A375 (cell line): ENCODE measurements around the gene WDR45. TPM values are rescaled to one million over a fixed set of nuclear protein-coding genes. Genes with fewer than 3 reads are reported as not detected.

ENCODE experiments used
- small RNA-seq: library from RNA; depleted of rRNA; stranded (forward); fragments of <200 nt; gene quantifications from one replicate; pipeline ENCODE3, GENCODE V24; 2014
- total RNA-seq: library from RNA; depleted of rRNA; stranded (reverse); fragments of >200 nt; shearing (Covaris generic); gene quantifications from 2 replicates; pipeline ENCODE4 v1.2.3, GENCODE V29; 2014; rRNA removed

Gene WDR45
- total RNA-seq: 132 and 139 TPM in 2 replicates

GRCh38 chrX:49079489-49080428 lies at the start of gene WDR45:
Gene WDR45, minus strand, starts transcription at chrX:49079887. Its CDS starts 1,792 bp downstream, at chrX:49078095.

GRCh38 chrX:49073601-49074575 lies 5.8 kb downstream of the WDR45 start, which contains the start of gene PRAF2:
Gene PRAF2, minus strand, starts transcription at chrX:49074002. Its CDS starts 15 bp downstream, at chrX:49073987.

GRCh38 chrX:49058794-49059193 lies 20.9 kb downstream of the WDR45 start, which contains the start of gene CCDC120:
Gene CCDC120, plus strand, starts transcription at chrX:49058999. Its CDS starts 3,043 bp downstream, at chrX:49062042.

GRCh38 chrX:49043220-49043986 lies 36.3 kb downstream of the WDR45 start, which contains the start of gene TFE3:
Gene TFE3, minus strand, starts transcription at chrX:49043357. Its CDS starts 131 bp downstream, at chrX:49043226.

Small RNA genes within 50 kb of the gene (small RNA-seq; reads per million reads assigned to genes)
- not detected for gene RNU4-52P

Other genes with a start within 250 kb of the WDR45 start
- gene PCSK1N, start 244.3 kb downstream of the WDR45 start, total RNA-seq: 0.94 and 2.3 TPM in 2 replicates
- gene TIMM17B, start 182.1 kb downstream of the WDR45 start, total RNA-seq: 87.5 and 103 TPM in 2 replicates
- gene PQBP1, start 182.0 kb downstream of the WDR45 start, total RNA-seq: 169 and 185 TPM in 2 replicates
- 31.2 and 31.6 TPM in 2 replicates for gene SLC35A2, start 168.2 kb downstream of the WDR45 start, total RNA-seq
- gene PIM2, start 160.9 kb downstream of the WDR45 start, total RNA-seq: 16.0 and 21.2 TPM in 2 replicates
- 54.6 and 60.1 TPM in 2 replicates for gene OTUD5, start 122.3 kb downstream of the WDR45 start, total RNA-seq
- 0.30 and 0.96 TPM in 2 replicates for gene KCND1, start 108.0 kb downstream of the WDR45 start, total RNA-seq
- 44.3 and 49.3 TPM in 2 replicates for gene GRIPAP1, start 77.6 kb downstream of the WDR45 start, total RNA-seq
- gene TFE3, start 36.5 kb downstream of the WDR45 start, total RNA-seq: 41.4 and 48.1 TPM in 2 replicates
- gene CCDC120, start 20.9 kb downstream of the WDR45 start, total RNA-seq: 0.48 and 0.83 TPM in 2 replicates
- gene PRAF2, start 5.9 kb downstream of the WDR45 start, total RNA-seq: 17.2 and 19.5 TPM in 2 replicates
- 44.0 and 46.9 TPM in 2 replicates for gene GPKOW, start 43.8 kb upstream of the WDR45 start, total RNA-seq
- gene MAGIX, start 82.9 kb upstream of the WDR45 start, total RNA-seq: 3.5 and 6.1 TPM in 2 replicates
- 54.4 and 77.3 TPM in 2 replicates for gene PLP2, start 92.0 kb upstream of the WDR45 start, total RNA-seq
- 9.5 and 10.4 TPM in 2 replicates for gene PRICKLE3, start 106.5 kb upstream of the WDR45 start, total RNA-seq
- gene SYP, start 120.3 kb upstream of the WDR45 start, total RNA-seq: 2.2 and 2.3 TPM in 2 replicates
- gene CACNA1F, start 153.5 kb upstream of the WDR45 start, total RNA-seq: not detected in 2 replicates
- 13.1 and 15.9 TPM in 2 replicates for gene CCDC22, start 155.6 kb upstream of the WDR45 start, total RNA-seq
- gene FOXP3, start 184.8 kb upstream of the WDR45 start, total RNA-seq: not detected in 2 replicates
- 1.9 TPM in 2 replicates for gene PPP1R3F, start 189.9 kb upstream of the WDR45 start, total RNA-seq
- gene GAGE10, start 223.8 kb upstream of the WDR45 start, total RNA-seq: not detected in 2 replicates
- 0.57 and 12.5 TPM in 2 replicates for gene GAGE12J, start 242.2 kb upstream of the WDR45 start, total RNA-seq